GM19455 (cell line): ENCODE data around the gene CTCF.
"Not testable (repeated sequence)": the region's sequence is repeated elsewhere in the genome, so short reads cannot be mapped to it uniquely, and the experiment has no call there.

Experiments used
- ATAC-seq: cut with Tn5 transposase; IDR thresholded peaks from one replicate; pipeline ENCODE4 v1.9.1; 2021; ENCODE audit not compliant: unreplicated experiment

CTCF gene

GRCh38 chr16:67562526-67562917, at the start of gene CTCF:
CTCF (plus strand) TSS chr16:67562526; CDS start chr16:67610833, 48,307 bp downstream.
- peak; percentile 50 for ATAC-seq

GRCh38 chr16:67513892-67514291, 48.4 kb upstream of the CTCF start:
- ATAC-seq = not testable (repeated sequence)

- no peak for ATAC-seq
These were observed 47.9 kb upstream of the CTCF start for GRCh38 chr16:67514382-67514828.

GRCh38 chr16:67516296-67517154, 45.8 kb upstream of the CTCF start:
- no peak for ATAC-seq

GRCh38 chr16:67517155-67517445, 45.2 kb upstream of the CTCF start:
- ATAC-seq = no peak

- no peak for ATAC-seq
These were observed 44.5 kb upstream of the CTCF start for GRCh38 chr16:67517661-67518423.

GRCh38 chr16:67518676-67519075, 43.6 kb upstream of the CTCF start:
- ATAC-seq = no peak

- ATAC-seq = no peak
These were observed 43.1 kb upstream of the CTCF start for GRCh38 chr16:67519242-67519641.

GRCh38 chr16:67521095-67521804, 41.1 kb upstream of the CTCF start:
- peak; percentile 61 for ATAC-seq

GRCh38 chr16:67525176-67525860, 37.0 kb upstream of the CTCF start:
- no peak for ATAC-seq

GRCh38 chr16:67526149-67526791, 36.1 kb upstream of the CTCF start:
- ATAC-seq = no peak

GRCh38 chr16:67528222-67528869, 34.0 kb upstream of the CTCF start, which contains the start of gene RIPOR1:
RIPOR1 (plus strand) TSS chr16:67528829; CDS start chr16:67538447, 9,618 bp downstream.
- ATAC-seq = no peak

- no peak for ATAC-seq
These were observed 33.3 kb upstream of the CTCF start for GRCh38 chr16:67528870-67529581.

- ATAC-seq = no peak
These were observed 32.7 kb upstream of the CTCF start for GRCh38 chr16:67529582-67530012.

GRCh38 chr16:67530013-67530939, 32.0 kb upstream of the CTCF start:
- no peak for ATAC-seq

GRCh38 chr16:67531247-67531646, 31.1 kb upstream of the CTCF start:
- no peak for ATAC-seq

- ATAC-seq = no peak
These were observed 29.2 kb upstream of the CTCF start for GRCh38 chr16:67533024-67533560.

- not testable (repeated sequence) for ATAC-seq
These were observed 28.3 kb upstream of the CTCF start for GRCh38 chr16:67533987-67534386.
